Astrocyte (in vitro differentiated cells and primary cell): ENCODE measurements around the gene S100G. TPM values are rescaled to one million over a fixed set of nuclear protein-coding genes. Genes with fewer than 3 reads are reported as not detected.

ENCODE experiments used
- microRNA-seq: library from miRNA; unstranded; fragments of <30 nt; microRNA quantifications from one replicate; pipeline ENCODE4 v1.2.0, GENCODE V29; 2020
- total RNA-seq: library from RNA; stranded (reverse); gene quantifications from 2 replicates; pipeline ENCODE4 v1.2.1, GENCODE V29; 2021

S100G gene
- total RNA-seq, 1 donor from 2014 or later: not detected

Small RNAs within 50 kb of the gene (microRNA-seq; reads per million reads assigned to microRNA genes)
- not detected for gene MIR548AM

Other genes with a start within 250 kb of the S100G start
- 10.8 and 11.4 TPM in 2 replicates for gene CTPS2, start 62.5 kb downstream of the S100G start, total RNA-seq
- 35.5 and 39.2 TPM in 2 replicates for gene SYAP1, start 69.5 kb downstream of the S100G start, total RNA-seq
- 8.1 and 9.8 TPM in 2 replicates for gene TXLNG, start 136.3 kb downstream of the S100G start, total RNA-seq
- gene RBBP7, start 220.2 kb downstream of the S100G start, total RNA-seq: 77.6 and 86.1 TPM in 2 replicates